Measurements from ENCODE around the gene PDCD1.

PDCD1 gene

GRCh38 chr2:241855245-241855887, 3.3 kb downstream of the PDCD1 start:
- H3K27ac ChIP-seq (ENCODE audit: low read depth, low read length), result no peak overlapping the region

GRCh38 chr2:241854342-241855244, 4.1 kb downstream of the PDCD1 start:
- no peak overlapping the region for H3K9ac ChIP-seq (ENCODE audit: low read depth in 1 of 2, low read length in 2 of 2)
- peaks cover 0 to 6% of the 10 kb centered on the region in 2 donors for H3K4me1 ChIP-seq (ENCODE audit: control insufficient read depth in 1 of 2, insufficient read depth in 2 of 2, low read length in 2 of 2)
- no peaks in the 10 kb centered on the region for H3K36me3 ChIP-seq (ENCODE audit: control insufficient read depth in 1 of 2, insufficient read depth in 2 of 2, low read length in 2 of 2)
- no peaks in the 10 kb centered on the region for H3K27me3 ChIP-seq (ENCODE audit: control insufficient read depth in 1 of 2, insufficient read depth in 2 of 2, low read length in 2 of 2)
- no peak overlapping the region for H3K27ac ChIP-seq (ENCODE audit: low read depth, low read length)
- no peaks in the 10 kb centered on the region for H3K9me3 ChIP-seq (ENCODE audit: control insufficient read depth in 1 of 2, low read length in 2 of 2)
- H3K4me3 ChIP-seq (ENCODE audit: low read depth in 1 of 2, low read length in 2 of 2), result no peak overlapping the region

More at GRCh38 chr2:241855245-241855887, 3.3 kb downstream of the PDCD1 start:
- Histone ChIP-seq H3K4me3 (ENCODE audit: low read depth in 1 of 2, low read length in 2 of 2) (no peak overlapping the region), H3K36me3 (ENCODE audit: control insufficient read depth in 1 of 2, insufficient read depth in 2 of 2, low read length in 2 of 2) (no peaks in the 10 kb centered on the region), H3K9ac (ENCODE audit: low read depth in 1 of 2, low read length in 2 of 2) (no peak overlapping the region), H3K9me3 (ENCODE audit: control insufficient read depth in 1 of 2, low read length in 2 of 2) (no peaks in the 10 kb centered on the region), H3K27me3 (ENCODE audit: control insufficient read depth in 1 of 2, insufficient read depth in 2 of 2, low read length in 2 of 2) (no peaks in the 10 kb centered on the region), H3K4me1 (ENCODE audit: control insufficient read depth in 1 of 2, insufficient read depth in 2 of 2, low read length in 2 of 2) (peaks cover 5 to 13% of the 10 kb centered on the region in 2 donors)

- Histone ChIP-seq H3K36me3 (ENCODE audit: control insufficient read depth in 1 of 2, insufficient read depth in 2 of 2, low read length in 2 of 2) (no peaks in the 10 kb centered on the region), H3K4me3 (ENCODE audit: low read depth in 1 of 2, low read length in 2 of 2) (no peak overlapping the region), H3K9ac (ENCODE audit: low read depth in 1 of 2, low read length in 2 of 2) (no peak overlapping the region), H3K9me3 (ENCODE audit: control insufficient read depth in 1 of 2, low read length in 2 of 2) (no peaks in the 10 kb centered on the region), H3K27ac (ENCODE audit: low read depth, low read length) (no peak overlapping the region), H3K27me3 (ENCODE audit: control insufficient read depth in 1 of 2, insufficient read depth in 2 of 2, low read length in 2 of 2) (no peaks in the 10 kb centered on the region), H3K4me1 (ENCODE audit: control insufficient read depth in 1 of 2, insufficient read depth in 2 of 2, low read length in 2 of 2) (no peaks in the 10 kb centered on the region)
These were observed 4.9 kb downstream of the PDCD1 start for GRCh38 chr2:241853651-241854341.

- H3K36me3 ChIP-seq (ENCODE audit: control insufficient read depth in 1 of 2, insufficient read depth in 2 of 2, low read length in 2 of 2), result no peaks in the 10 kb centered on the region
- no peak overlapping the region for H3K9ac ChIP-seq (ENCODE audit: low read depth in 1 of 2, low read length in 2 of 2)
- no peaks in the 10 kb centered on the region for H3K9me3 ChIP-seq (ENCODE audit: control insufficient read depth in 1 of 2, low read length in 2 of 2)
- H3K27me3 ChIP-seq (ENCODE audit: control insufficient read depth in 1 of 2, insufficient read depth in 2 of 2, low read length in 2 of 2), result no peaks in the 10 kb centered on the region
- H3K4me3 ChIP-seq (ENCODE audit: low read depth in 1 of 2, low read length in 2 of 2), result no peak overlapping the region
- H3K4me1 ChIP-seq (ENCODE audit: control insufficient read depth in 1 of 2, insufficient read depth in 2 of 2, low read length in 2 of 2), result no peaks in the 10 kb centered on the region
- H3K27ac ChIP-seq (ENCODE audit: low read depth, low read length), result no peak overlapping the region
These were observed 5.6 kb downstream of the PDCD1 start for GRCh38 chr2:241852981-241853631.

GRCh38 chr2:241852116-241852980, 6.3 kb downstream of the PDCD1 start:
- no peak overlapping the region for H3K4me3 ChIP-seq (ENCODE audit: low read depth in 1 of 2, low read length in 2 of 2)
- no peaks in the 10 kb centered on the region for H3K36me3 ChIP-seq (ENCODE audit: control insufficient read depth in 1 of 2, insufficient read depth in 2 of 2, low read length in 2 of 2)
- H3K9ac ChIP-seq (ENCODE audit: low read depth in 1 of 2, low read length in 2 of 2), result no peak overlapping the region
- H3K27me3 ChIP-seq (ENCODE audit: control insufficient read depth in 1 of 2, insufficient read depth in 2 of 2, low read length in 2 of 2), result no peaks in the 10 kb centered on the region
- H3K4me1 ChIP-seq (ENCODE audit: control insufficient read depth in 1 of 2, insufficient read depth in 2 of 2, low read length in 2 of 2), result no peaks in the 10 kb centered on the region
- no peaks in the 10 kb centered on the region for H3K9me3 ChIP-seq (ENCODE audit: control insufficient read depth in 1 of 2, low read length in 2 of 2)
- no peak overlapping the region for H3K27ac ChIP-seq (ENCODE audit: low read depth, low read length)

- H3K36me3 ChIP-seq (ENCODE audit: control insufficient read depth in 1 of 2, insufficient read depth in 2 of 2, low read length in 2 of 2), result no peaks in the 10 kb centered on the region
- no peak overlapping the region for H3K4me3 ChIP-seq (ENCODE audit: low read depth in 1 of 2, low read length in 2 of 2)
- H3K9me3 ChIP-seq (ENCODE audit: control insufficient read depth in 1 of 2, low read length in 2 of 2), result no peaks in the 10 kb centered on the region
- no peak overlapping the region for H3K9ac ChIP-seq (ENCODE audit: low read depth in 1 of 2, low read length in 2 of 2)
- H3K27ac ChIP-seq (ENCODE audit: low read depth, low read length), result no peak overlapping the region
- no peaks in the 10 kb centered on the region for H3K4me1 ChIP-seq (ENCODE audit: control insufficient read depth in 1 of 2, insufficient read depth in 2 of 2, low read length in 2 of 2)
- no peaks in the 10 kb centered on the region for H3K27me3 ChIP-seq (ENCODE audit: control insufficient read depth in 1 of 2, insufficient read depth in 2 of 2, low read length in 2 of 2)
These were observed 7.2 kb downstream of the PDCD1 start for GRCh38 chr2:241851325-241852115.

GRCh38 chr2:241850544-241851324, 8.0 kb downstream of the PDCD1 start:
- Histone ChIP-seq H3K9me3 (ENCODE audit: control insufficient read depth in 1 of 2, low read length in 2 of 2) (no peaks in the 10 kb centered on the region), H3K4me1 (ENCODE audit: control insufficient read depth in 1 of 2, insufficient read depth in 2 of 2, low read length in 2 of 2) (no peaks in the 10 kb centered on the region), H3K9ac (ENCODE audit: low read depth in 1 of 2, low read length in 2 of 2) (no peak overlapping the region), H3K4me3 (ENCODE audit: low read depth in 1 of 2, low read length in 2 of 2) (no peak overlapping the region), H3K27me3 (ENCODE audit: control insufficient read depth in 1 of 2, insufficient read depth in 2 of 2, low read length in 2 of 2) (no peaks in the 10 kb centered on the region), H3K36me3 (ENCODE audit: control insufficient read depth in 1 of 2, insufficient read depth in 2 of 2, low read length in 2 of 2) (no peaks in the 10 kb centered on the region), H3K27ac (ENCODE audit: low read depth, low read length) (no peak overlapping the region)

- Histone ChIP-seq H3K9me3 (ENCODE audit: control insufficient read depth in 1 of 2, low read length in 2 of 2) (no peaks in the 10 kb centered on the region), H3K4me1 (ENCODE audit: control insufficient read depth in 1 of 2, insufficient read depth in 2 of 2, low read length in 2 of 2) (peaks cover 1 to 5% of the 10 kb centered on the region in 2 donors), H3K36me3 (ENCODE audit: control insufficient read depth in 1 of 2, insufficient read depth in 2 of 2, low read length in 2 of 2) (no peaks in the 10 kb centered on the region), H3K27me3 (ENCODE audit: control insufficient read depth in 1 of 2, insufficient read depth in 2 of 2, low read length in 2 of 2) (no peaks in the 10 kb centered on the region), H3K4me3 (ENCODE audit: low read depth in 1 of 2, low read length in 2 of 2) (no peak overlapping the region), H3K27ac (ENCODE audit: low read depth, low read length) (no peak overlapping the region), H3K9ac (ENCODE audit: low read depth in 1 of 2, low read length in 2 of 2) (no peak overlapping the region)
These were observed 8.8 kb downstream of the PDCD1 start for GRCh38 chr2:241849616-241850543.
